Testis (tissue), 3 donors: ENCODE results near the gene CNKSR1. TPM values are rescaled to one million over a fixed set of nuclear protein-coding genes. Genes with fewer than 3 reads are reported as not detected.

Experiments used
- DNase-seq: peaks from one replicate; pipeline ENCODE4 v3.0.0-alpha.2; 2019
- H3K27ac ChIP-seq, 2 donors: fragments of 200-600 bp; sonication (generic); one replicate each; pipeline ENCODE4 v1.5.1; 2019
- H3K27me3 ChIP-seq: fragments of 200-600 bp; sonication (generic); one replicate; pipeline ENCODE4 v1.5.1; 2019
- H3K36me3 ChIP-seq: fragments of 200-600 bp; sonication (generic); one replicate; pipeline ENCODE4 v1.5.1; 2017; ENCODE audit warnings: low read depth; ENCODE audit errors: missing control alignments
- H3K4me1 ChIP-seq: fragments of 200-600 bp; sonication (generic); one replicate; pipeline ENCODE4 v1.5.1; 2019
- H3K4me3 ChIP-seq, 2 donors: fragments of 200-600 bp; sonication (generic); one replicate each; pipeline ENCODE4 v1.5.1; 2017 to 2019
- H3K9me3 ChIP-seq: fragments of 200-600 bp; sonication (generic); one replicate; pipeline ENCODE4 v1.5.1; 2017
- POLR2A ChIP-seq: fragments of 450-650 bp; IDR thresholded peaks from one replicate; pipeline ENCODE4 v1.6.1; 2017; ENCODE audit warnings: antibody characterized with exemption, mild to moderate bottlenecking, moderate library complexity
- WGBS, 2 donors: methylation state at CpG; one replicate each; pipeline ENCODE4 v1.1.5; 2018; 5-methylcytosine and 5-hydroxymethylcytosine counted together
- intact Hi-C: fragments of 100-400 bp; cut with DNase I; formaldehyde crosslinking; loops from one replicate; pipeline ENCODE4 v1.15.1; 2023; ENCODE audit warnings: low total_unique reads
- polyA plus RNA-seq: library from polyadenylated mRNA; stranded (reverse); fragments of 350-450 nt; fragmentation: Illumina TruSeq; extraction: RNeasy Lipid Tissue Mini Kit (QIAGEN cat#74804); gene quantifications from one replicate; pipeline ENCODE4 v1.2.3, GENCODE V29; 2014; ENCODE audit warnings: low read depth, low replicate concordance; ENCODE audit not compliant: insufficient read depth
- total RNA-seq, 2 donors: library from RNA; depleted of rRNA; stranded (reverse); fragments of >200 nt; gene quantifications; one replicate each; pipeline ENCODE4 v1.2.3, GENCODE V29; 2016
- TF ChIP-seq, protein P1 (sequence below), 3 experiments: fragments of 450-650 bp in 2 of 3; fragments of 200-600 bp in 1 of 3; sonication (generic) in 1 of 3; IDR thresholded peaks; one replicate each; pipeline ENCODE4 v1.5.1; 2016 to 2019; ENCODE audit warnings: antibody characterized with exemption in 3 of 3, mild to moderate bottlenecking in 2 of 3, moderate library complexity in 1 of 3

The CNKSR1 gene
- total and polyA plus RNA-seq, 3 donors from 2014 or later: 2.7 to 9.6 (median 7.6) TPM

DNA sequence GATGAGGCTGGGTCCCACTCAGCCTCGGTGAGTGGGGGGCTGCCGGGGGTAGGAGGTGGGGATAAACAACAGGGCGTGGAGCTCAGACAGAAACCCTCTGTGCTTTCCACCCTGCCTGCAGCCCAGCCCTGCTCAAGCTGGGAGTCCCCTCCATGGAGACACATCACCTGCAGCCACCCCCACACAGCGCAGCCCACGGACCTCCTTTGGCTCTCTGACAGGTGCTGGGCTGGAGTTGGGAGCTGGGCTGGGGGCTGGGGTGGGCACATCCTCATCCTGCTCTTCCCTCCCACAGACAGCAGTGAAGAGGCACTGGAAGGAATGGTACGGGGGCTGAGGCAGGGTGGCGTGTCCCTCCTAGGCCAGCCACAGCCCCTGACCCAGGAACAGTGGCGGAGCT, 11.2 kb downstream of the CNKSR1 start:
- no peak for DNase-seq
- no peaks in the 10 kb centered on the region for H3K4me1 ChIP-seq
- 82% methylated on average over 8 of the region's 8 CpGs; no CpG with 5 or more reads in 1 of the 2 donors for WGBS, 2 donors
- no peaks in the 10 kb centered on the region for H3K9me3 ChIP-seq
- H3K4me3 ChIP-seq: no peak overlapping the region
- intact Hi-C loops: no loop called here
- TF ChIP-seq POLR2A: no peak
- TF ChIP-seq, protein P1, sequence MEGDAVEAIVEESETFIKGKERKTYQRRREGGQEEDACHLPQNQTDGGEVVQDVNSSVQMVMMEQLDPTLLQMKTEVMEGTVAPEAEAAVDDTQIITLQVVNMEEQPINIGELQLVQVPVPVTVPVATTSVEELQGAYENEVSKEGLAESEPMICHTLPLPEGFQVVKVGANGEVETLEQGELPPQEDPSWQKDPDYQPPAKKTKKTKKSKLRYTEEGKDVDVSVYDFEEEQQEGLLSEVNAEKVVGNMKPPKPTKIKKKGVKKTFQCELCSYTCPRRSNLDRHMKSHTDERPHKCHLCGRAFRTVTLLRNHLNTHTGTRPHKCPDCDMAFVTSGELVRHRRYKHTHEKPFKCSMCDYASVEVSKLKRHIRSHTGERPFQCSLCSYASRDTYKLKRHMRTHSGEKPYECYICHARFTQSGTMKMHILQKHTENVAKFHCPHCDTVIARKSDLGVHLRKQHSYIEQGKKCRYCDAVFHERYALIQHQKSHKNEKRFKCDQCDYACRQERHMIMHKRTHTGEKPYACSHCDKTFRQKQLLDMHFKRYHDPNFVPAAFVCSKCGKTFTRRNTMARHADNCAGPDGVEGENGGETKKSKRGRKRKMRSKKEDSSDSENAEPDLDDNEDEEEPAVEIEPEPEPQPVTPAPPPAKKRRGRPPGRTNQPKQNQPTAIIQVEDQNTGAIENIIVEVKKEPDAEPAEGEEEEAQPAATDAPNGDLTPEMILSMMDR (IDR thresholded peaks at IDR 0.05): no peak
- no peaks in the 10 kb centered on the region for H3K36me3 ChIP-seq
- no peaks in the 10 kb centered on the region for H3K27me3 ChIP-seq
- no peak overlapping the region for H3K27ac ChIP-seq

DNA sequence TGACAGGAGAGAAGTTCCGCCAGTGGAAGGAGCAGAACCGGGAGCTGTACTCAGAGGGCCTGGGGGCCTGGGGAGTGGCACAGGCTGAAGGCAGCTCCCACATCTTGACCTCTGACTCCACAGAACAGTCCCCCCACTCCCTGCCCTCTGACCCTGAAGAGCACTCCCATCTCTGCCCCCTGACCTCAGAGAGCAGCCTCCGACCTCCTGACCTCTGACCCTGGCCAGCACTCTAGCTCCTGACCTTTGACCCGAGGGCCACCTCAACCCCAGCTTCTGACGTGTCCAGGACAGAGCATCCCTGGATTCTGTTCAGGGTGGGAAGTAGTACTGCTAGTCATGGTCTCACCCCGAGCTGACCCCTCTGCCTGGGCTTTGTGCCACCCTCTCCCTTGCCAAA, 12.0 kb downstream of the CNKSR1 start:
- intact Hi-C loops: no loop called here
- WGBS, 2 donors: 55 to 74% methylated on average over 4 to 6 of the region's 6 CpGs
- Histone ChIP-seq H3K36me3 (no peaks in the 10 kb centered on the region), H3K27me3 (no peaks in the 10 kb centered on the region), H3K9me3 (no peaks in the 10 kb centered on the region), H3K27ac (no peak overlapping the region), H3K4me3 (no peak overlapping the region), H3K4me1 (no peaks in the 10 kb centered on the region)
- no peak for DNase-seq
- TF ChIP-seq, protein P1 (IDR thresholded peaks at IDR 0.05): no peak
- TF ChIP-seq POLR2A: no peak

DNA sequence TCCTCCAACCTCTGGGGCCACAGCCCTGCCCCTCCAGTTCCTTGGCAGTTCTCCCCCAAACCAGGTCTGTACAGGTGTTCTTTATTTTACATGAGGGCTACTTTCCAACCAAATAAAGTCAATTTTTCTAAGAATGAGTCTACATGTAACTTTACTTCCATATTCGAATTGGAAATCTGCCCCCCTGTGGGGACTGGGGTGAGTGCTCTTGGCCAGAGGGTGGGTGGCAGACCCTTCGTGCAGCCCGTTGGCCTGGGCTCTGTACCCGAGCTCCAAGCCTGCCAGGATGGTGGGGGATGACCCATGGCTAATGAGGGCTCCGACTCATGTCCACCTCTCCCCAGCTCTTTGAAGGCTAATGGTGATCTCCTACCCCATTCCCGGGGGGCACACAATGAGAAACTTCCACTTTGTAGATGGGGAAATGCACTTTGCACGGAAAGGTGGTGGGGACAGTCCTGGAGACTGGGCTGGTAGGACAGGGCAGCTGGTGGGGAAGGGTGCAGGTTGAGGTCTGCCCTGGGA, 12.5 kb downstream of the CNKSR1 start:
- Histone ChIP-seq H3K4me3 (no peak overlapping the region), H3K36me3 (no peaks in the 10 kb centered on the region), H3K9me3 (no peaks in the 10 kb centered on the region), H3K4me1 (no peaks in the 10 kb centered on the region), H3K27me3 (no peaks in the 10 kb centered on the region), H3K27ac (no peak overlapping the region)
- intact Hi-C loops: no loop called here
- DNase-seq: no peak
- 80 to 91% methylated on average over 7 of the region's 7 CpGs for WGBS, 2 donors
- TF ChIP-seq, protein P1 (IDR thresholded peaks at IDR 0.05): no peak
- no peak for TF ChIP-seq POLR2A

DNA sequence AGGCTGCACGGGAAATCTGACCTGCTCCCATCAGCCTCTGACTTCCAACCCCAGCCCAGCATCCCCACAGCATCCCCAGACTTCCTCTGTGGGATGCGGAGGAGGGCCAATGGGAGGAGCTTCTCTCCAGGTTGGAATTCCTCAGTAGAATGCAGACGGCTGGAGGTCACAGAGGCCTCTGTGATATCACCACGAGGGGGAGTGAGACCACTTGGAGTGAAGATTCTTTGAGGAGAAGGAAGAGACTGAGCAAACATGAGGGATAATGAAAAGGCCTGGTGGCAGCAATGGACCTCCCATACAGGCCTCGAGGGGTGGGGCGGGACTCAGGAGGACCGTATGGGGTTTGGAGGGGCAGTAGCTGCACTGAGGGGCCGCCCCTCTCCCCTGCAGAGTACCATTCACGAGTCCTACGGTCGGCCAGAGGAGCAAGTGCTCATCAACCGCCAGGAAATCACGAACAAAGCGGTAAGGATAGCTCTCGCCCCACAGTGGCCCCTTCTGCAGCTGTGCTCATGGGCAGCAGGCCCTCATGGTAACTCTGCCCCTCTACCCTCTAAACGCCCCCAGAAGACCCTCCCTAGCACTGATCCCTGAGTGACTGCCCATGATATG, 13.2 kb downstream of the CNKSR1 start, which contains the start of gene CATSPER4:
Gene CATSPER4, plus strand, starts transcription at position 230 of the 615 bp plus-strand sequence. Its CDS starts 26 bp downstream, at position 256.
- intact Hi-C loops: no loop called here
- DNase-seq: peak; percentile 67
- 49 to 66% methylated on average over 16 of the region's 16 CpGs for WGBS, 2 donors

More for the DNA sequence above, 13.2 kb downstream of the CNKSR1 start, which contains the start of gene CATSPER4:
- H3K27me3 ChIP-seq: no peaks in the 10 kb centered on the region
- H3K9me3 ChIP-seq: no peaks in the 10 kb centered on the region
- H3K4me1 ChIP-seq: no peaks in the 10 kb centered on the region
- H3K4me3 ChIP-seq: no peak within 1 kb of the TSS
- TF ChIP-seq, protein P1 (IDR thresholded peaks at IDR 0.05): peak in 1 of 3 experiments; percentile 10
- no peak for TF ChIP-seq POLR2A
- H3K27ac ChIP-seq: no peak within 1 kb of the TSS
- no peaks in the 10 kb centered on the region for H3K36me3 ChIP-seq
